ENCODE measurements around the gene CSNK1D.
A peak's percentile ranks its signal among the peaks of the same experiment; 100 is the strongest.

CSNK1D gene

DNA sequence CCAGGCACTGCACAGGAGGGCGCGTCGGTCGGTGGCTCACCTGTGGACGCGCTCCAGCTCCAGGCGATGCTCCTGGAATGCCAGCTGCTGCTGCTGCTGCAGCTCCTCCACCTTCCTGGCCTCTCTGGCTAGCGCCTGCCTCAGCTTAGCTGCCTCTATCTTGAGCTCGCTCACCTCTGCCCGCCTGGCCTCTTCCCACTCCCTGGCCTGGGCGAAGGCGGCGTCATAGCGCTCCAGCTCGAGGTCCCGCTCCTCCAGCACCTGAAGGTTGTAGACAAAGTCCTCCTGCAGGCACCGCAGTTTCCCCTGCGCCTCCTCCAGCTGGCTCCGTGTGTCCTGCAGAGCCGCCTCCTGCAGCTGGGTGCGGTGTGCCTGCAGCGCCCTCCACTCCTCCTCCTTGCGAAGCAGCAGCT is 72.0 kb downstream of the CSNK1D start:
- no peak overlapping the region for H3K4me3 ChIP-seq (ENCODE audit: low read depth, low read length)
- DNase-seq (ENCODE audit: low read depth), result no peak
- TF ChIP-seq, protein P1, sequence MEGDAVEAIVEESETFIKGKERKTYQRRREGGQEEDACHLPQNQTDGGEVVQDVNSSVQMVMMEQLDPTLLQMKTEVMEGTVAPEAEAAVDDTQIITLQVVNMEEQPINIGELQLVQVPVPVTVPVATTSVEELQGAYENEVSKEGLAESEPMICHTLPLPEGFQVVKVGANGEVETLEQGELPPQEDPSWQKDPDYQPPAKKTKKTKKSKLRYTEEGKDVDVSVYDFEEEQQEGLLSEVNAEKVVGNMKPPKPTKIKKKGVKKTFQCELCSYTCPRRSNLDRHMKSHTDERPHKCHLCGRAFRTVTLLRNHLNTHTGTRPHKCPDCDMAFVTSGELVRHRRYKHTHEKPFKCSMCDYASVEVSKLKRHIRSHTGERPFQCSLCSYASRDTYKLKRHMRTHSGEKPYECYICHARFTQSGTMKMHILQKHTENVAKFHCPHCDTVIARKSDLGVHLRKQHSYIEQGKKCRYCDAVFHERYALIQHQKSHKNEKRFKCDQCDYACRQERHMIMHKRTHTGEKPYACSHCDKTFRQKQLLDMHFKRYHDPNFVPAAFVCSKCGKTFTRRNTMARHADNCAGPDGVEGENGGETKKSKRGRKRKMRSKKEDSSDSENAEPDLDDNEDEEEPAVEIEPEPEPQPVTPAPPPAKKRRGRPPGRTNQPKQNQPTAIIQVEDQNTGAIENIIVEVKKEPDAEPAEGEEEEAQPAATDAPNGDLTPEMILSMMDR (IDR thresholded peaks at IDR 0.05; ENCODE audit: insufficient read depth, low read depth, low read length, missing control alignments), result no peak

DNA sequence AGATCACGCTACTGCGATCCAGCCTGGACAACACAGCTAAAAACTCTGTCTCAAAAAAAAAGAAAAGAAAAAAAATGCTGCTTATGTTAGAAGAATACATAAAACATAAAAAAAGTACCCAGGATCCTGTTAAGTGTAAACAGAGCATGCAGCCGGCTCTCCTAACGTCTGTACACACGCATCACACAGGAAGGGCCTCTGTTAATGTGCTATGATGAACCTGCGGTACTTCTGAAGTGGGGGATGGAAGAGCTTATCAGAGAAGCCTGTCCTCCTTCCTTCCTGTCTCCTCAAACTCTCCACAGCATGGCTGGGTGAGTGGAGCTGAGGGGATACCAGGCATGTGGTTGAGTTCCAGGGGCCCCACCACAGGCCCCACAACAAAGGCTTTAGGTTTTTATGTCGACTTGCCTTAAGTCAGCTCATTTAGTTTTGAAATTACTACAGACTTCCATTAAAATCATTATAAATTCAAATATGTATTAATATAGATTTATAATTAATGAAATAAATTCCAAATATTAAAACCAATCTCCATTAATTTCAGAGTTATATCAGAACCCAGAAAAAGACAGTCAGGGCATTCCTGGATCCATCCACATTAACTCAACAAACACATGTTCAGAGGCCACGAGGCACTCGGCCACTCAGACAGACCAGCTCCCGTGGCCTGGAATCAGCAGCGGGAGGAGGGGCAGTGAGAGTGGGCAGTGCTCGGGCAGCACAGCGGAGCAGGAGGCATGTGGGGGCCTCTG is 72.6 kb downstream of the CSNK1D start:
- no peak for DNase-seq (ENCODE audit: low read depth)
- H3K4me3 ChIP-seq (ENCODE audit: low read depth, low read length), result no peak overlapping the region
- TF ChIP-seq, protein P1 (IDR thresholded peaks at IDR 0.05; ENCODE audit: insufficient read depth, low read depth, low read length, missing control alignments), result no peak

DNA sequence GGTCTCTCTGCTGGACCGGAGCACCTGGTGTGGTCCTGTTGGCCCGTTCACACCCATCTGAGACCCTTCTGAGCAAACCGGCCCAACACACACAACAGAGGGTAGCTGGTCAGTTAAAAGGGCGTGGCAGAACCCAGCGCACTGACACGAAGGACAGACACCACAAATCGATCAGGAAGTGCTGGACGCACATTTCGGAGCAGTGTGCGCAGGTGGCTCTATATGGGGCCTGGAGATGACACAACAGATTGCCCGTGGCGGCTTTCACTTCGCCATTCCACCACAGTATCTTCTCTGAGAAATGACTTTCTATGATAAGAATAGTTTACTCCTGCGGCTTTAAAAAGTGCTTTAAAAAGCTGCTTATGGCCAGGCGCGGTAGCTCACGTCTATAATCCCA is 73.4 kb downstream of the CSNK1D start:
- no peak for DNase-seq (ENCODE audit: low read depth)
- H3K4me3 ChIP-seq (ENCODE audit: low read depth, low read length), result no peak overlapping the region
- TF ChIP-seq, protein P1 (IDR thresholded peaks at IDR 0.05; ENCODE audit: insufficient read depth, low read depth, low read length, missing control alignments), result no peak

DNA sequence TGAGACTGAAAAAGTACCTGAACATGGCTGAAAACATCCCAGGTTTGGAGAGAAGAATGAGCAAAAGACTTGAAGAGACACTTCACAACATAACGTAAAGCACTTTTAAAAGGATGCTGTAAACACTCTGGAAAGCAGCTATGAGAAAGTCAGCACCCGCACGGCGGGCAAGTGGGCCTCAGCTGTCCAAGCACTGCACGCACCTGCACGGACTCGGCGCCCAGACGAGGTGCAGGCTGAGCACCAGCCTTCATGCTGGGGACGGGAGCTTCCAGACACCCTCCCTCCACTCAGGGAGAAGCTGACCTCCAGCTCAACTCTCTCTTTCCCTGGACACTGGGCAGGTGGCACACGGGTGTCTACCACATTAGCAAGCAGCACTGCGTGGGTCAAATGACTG is 74.0 kb downstream of the CSNK1D start:
- H3K4me3 ChIP-seq (ENCODE audit: low read depth, low read length), result no peak overlapping the region
- no peak for DNase-seq (ENCODE audit: low read depth)
- TF ChIP-seq, protein P1 (IDR thresholded peaks at IDR 0.05; ENCODE audit: insufficient read depth, low read depth, low read length, missing control alignments), result no peak

DNA sequence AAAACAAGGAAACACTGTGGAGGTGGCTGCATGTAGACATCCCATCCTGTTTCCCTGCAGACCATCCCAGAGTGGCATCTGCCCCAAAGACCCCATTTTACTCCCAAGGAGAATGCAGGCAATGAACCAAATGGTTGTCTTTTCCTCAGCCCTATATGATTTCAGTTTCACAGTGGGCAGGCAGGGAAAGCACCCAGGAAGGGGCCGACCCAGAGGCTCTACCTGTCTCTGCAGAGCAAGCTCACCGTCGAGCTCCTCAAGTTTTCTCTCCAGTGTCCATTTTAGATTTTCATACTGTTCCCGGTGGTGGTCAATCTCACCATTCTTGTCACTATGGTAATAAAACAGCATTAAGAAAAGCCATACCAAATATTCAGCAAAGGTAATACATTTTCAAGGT is 75.4 kb downstream of the CSNK1D start:
- peak; percentile 39 for DNase-seq (ENCODE audit: low read depth)
- no peak overlapping the region for H3K4me3 ChIP-seq (ENCODE audit: low read depth, low read length)
- TF ChIP-seq, protein P1 (IDR thresholded peaks at IDR 0.05; ENCODE audit: insufficient read depth, low read depth, low read length, missing control alignments), result no peak

DNA sequence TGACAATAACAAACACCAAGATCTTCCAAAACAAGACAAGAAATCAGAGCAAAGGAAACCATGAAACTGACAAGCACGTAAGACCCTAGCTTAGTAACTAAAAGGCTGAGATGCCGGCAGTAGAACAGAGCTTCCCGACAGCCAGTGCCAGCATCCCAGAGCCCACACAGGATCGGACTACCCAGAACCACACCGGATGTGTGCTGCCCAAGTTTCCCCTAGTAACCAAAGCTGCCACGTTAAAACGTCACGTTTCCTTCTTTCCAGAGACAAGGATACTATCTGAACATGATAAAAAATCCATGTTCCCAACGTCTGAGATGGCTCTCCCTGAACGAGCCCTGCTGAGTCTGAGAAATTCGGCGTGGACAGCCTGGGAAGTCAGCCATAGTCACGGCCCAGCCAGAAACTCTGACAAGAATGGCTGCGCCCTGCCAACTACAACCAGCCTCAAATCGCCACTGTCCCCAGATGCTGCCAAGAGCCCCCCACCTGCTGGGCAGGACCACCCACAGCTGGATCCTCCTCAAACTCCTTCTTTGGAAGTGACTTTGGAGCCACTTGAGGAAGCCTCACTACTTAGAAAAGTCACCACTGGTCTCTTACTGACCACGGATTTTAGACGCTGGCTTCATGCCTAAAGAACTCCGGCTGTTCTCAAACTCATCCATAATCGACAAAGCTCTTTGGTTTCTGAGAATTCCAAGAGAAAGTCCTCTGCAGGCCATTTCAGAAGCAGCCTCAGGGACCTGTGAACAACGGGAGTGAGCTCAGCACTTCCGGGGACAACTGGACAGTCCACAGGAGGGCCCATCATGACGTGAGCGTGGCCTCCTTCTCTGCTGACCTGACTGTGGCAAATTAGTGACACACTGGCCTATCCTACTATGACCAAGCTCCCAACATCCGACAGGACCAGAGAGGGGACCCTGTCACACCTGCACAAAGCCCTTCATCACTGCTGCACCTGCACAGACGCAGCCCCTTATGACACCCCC is 77.5 kb downstream of the CSNK1D start:
- no peak for DNase-seq (ENCODE audit: low read depth)
- TF ChIP-seq, protein P1 (IDR thresholded peaks at IDR 0.05; ENCODE audit: insufficient read depth, low read depth, low read length, missing control alignments), result no peak
- no peak overlapping the region for H3K4me3 ChIP-seq (ENCODE audit: low read depth, low read length)

Measured in GM12865 (cell line).